Measurements from ENCODE around the gene LMNTD1.

Gene LMNTD1

DNA sequence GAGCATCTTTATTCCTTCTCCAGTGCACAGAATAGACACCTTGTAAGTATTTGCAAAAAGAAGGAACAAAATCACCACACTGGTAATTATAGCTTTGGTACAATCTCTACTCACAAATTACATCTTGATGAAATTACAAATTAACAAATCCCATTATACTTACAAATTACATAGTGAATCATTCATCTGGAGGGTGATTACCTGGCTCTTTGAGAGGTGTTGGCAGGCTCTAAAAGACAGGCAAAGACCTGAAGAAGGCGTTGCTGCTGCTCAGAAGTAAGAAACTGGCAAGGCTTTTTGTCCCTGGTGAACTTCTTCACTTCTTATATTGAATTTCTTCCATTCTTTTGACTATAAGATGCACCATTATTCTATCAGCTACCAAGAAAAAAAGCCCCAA is 21.7 kb upstream of the LMNTD1 start:
- Histone ChIP-seq H3K27ac (ENCODE audit: extremely low read depth, low read depth, low read length) (no peak overlapping the region), H3K4me3 (ENCODE audit: low read depth, low read length) (no peak overlapping the region), H3K36me3 (ENCODE audit: control insufficient read depth in 2 of 2, insufficient read depth in 1 of 2, low read length in 2 of 2) (no peaks in the 10 kb centered on the region), H3K4me1 (ENCODE audit: control insufficient read depth, insufficient read depth, low read length) (no peaks in the 10 kb centered on the region), H3K9me3 (ENCODE audit: control insufficient read depth, insufficient read depth, low read depth, low read length) (no peaks in the 10 kb centered on the region)
- TF ChIP-seq, protein P1, sequence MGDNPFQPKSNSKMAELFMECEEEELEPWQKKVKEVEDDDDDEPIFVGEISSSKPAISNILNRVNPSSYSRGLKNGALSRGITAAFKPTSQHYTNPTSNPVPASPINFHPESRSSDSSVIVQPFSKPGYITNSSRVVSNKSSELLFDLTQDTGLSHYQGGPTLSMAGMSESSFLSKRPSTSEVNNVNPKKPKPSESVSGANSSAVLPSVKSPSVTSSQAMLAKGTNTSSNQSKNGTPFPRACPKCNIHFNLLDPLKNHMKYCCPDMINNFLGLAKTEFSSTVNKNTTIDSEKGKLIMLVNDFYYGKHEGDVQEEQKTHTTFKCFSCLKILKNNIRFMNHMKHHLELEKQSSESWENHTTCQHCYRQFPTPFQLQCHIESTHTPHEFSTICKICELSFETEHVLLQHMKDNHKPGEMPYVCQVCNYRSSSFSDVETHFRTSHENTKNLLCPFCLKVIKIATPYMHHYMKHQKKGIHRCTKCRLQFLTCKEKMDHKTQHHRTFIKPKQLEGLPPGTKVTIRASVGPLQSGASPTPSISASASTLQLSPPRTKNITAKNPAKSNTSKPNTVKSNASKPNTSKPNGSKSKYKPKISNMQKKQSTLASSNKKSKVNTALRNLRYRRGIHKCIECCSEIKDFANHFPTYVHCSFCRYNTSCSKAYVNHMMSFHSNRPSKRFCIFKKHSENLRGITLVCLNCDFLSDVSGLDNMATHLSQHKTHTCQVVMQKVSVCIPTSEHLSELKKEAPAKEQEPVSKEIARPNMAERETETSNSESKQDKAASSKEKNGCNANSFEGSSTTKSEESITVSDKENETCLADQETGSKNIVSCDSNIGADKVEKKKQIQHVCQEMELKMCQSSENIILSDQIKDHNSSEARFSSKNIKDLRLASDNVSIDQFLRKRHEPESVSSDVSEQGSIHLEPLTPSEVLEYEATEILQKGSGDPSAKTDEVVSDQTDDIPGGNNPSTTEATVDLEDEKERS (tag by site-specific recombination; IDR thresholded peaks at IDR 0.05): no peak
- 0 out of 2 replicates have a peak, but pooled peaks have one; percentile 38 for TF ChIP-seq SP7 (tag by site-specific recombination; IDR thresholded peaks at IDR 0.05)
- POLR2A ChIA-PET: interaction anchor here (0.7 kb wide), 1 partner anchor 41 kb away, joined by 4 read pairs; no protein-coding TSS in a partner anchor
- CTCF ChIA-PET: interaction anchor here (1.0 kb wide), 1 partner anchor 138 kb away, joined by 4 read pairs; no protein-coding TSS in a partner anchor

DNA sequence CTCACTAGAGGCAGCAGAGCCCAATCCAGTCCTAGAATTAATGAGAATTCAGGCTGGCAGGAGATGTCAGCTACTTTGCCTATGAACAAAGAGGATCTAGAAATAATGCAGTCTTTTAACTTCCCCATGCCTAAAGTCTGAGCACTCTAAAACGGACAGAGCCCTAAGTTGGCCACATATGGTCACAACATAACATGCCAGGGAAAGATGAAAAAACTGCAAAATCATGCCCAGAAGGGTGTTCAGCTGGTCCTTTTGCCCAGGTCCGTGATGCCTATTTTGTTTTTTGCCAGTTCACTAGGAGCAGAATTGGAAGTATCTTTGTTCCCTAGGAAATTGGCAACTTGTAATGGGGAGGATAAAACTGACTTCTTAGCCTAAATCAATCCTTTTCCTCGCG is 20.3 kb upstream of the LMNTD1 start:
- H3K9me3 ChIP-seq (ENCODE audit: control insufficient read depth, insufficient read depth, low read depth, low read length): no peaks in the 10 kb centered on the region
- no peaks in the 10 kb centered on the region for H3K4me1 ChIP-seq (ENCODE audit: control insufficient read depth, insufficient read depth, low read length)
- ChIA-PET POLR2A (no interaction called here), CTCF (interaction anchor here (0.6 to 1.1 kb wide), 4 partner anchors 16 to 189 kb away, joined by 3 read pairs; no protein-coding TSS in a partner anchor)
- no peaks in the 10 kb centered on the region for H3K36me3 ChIP-seq (ENCODE audit: control insufficient read depth in 2 of 2, insufficient read depth in 1 of 2, low read length in 2 of 2)
- no peak for TF ChIP-seq ZBTB21 (tag by site-specific recombination; IDR thresholded peaks at IDR 0.05)
- TF ChIP-seq ZNF274 (IDR thresholded peaks at IDR 0.05; ENCODE audit: low read length): no peak
- TF ChIP-seq ZNF274 (tag by site-specific recombination; IDR thresholded peaks at IDR 0.05; ENCODE audit: borderline replicate concordance): no peak
- TF ChIP-seq ZNF211 (tag by site-specific recombination; IDR thresholded peaks at IDR 0.05; ENCODE audit: low read depth): no peak
- TF ChIP-seq ZNF560 (tag by site-specific recombination; IDR thresholded peaks at IDR 0.05; ENCODE audit: borderline replicate concordance): no peak
- H3K27ac ChIP-seq (ENCODE audit: extremely low read depth, low read depth, low read length): no peak overlapping the region
- no peak overlapping the region for H3K4me3 ChIP-seq (ENCODE audit: low read depth, low read length)

DNA sequence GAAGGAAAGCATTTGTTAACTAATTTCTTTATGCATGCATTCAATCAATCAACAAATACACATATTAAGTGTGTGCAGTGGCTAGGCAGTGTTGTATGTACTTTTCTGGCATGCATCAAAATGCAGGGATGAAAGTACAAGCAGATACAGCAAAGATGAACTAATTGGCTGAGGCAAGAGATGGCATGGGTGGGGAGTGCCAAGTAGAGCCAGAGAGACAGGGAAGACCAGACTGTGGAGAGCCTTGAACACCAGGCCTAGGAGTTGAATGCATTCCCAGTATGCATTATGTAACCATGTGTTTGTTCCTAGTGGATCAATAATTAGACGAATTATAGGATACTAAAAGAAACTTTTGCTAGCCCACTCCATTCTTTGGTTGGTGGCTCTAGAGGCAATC is 17.3 kb upstream of the LMNTD1 start:
- ChIA-PET CTCF (no interaction called here), POLR2A (no interaction called here)
- H3K4me1 ChIP-seq (ENCODE audit: control insufficient read depth, insufficient read depth, low read length): no peaks in the 10 kb centered on the region
- TF ChIP-seq ZBTB1 (tag by site-specific recombination; IDR thresholded peaks at IDR 0.05): no peak
- no peak overlapping the region for H3K27ac ChIP-seq (ENCODE audit: extremely low read depth, low read depth, low read length)
- H3K9me3 ChIP-seq (ENCODE audit: control insufficient read depth, insufficient read depth, low read depth, low read length): no peaks in the 10 kb centered on the region
- no peaks in the 10 kb centered on the region for H3K36me3 ChIP-seq (ENCODE audit: control insufficient read depth in 2 of 2, insufficient read depth in 1 of 2, low read length in 2 of 2)
- no peak overlapping the region for H3K4me3 ChIP-seq (ENCODE audit: low read depth, low read length)

DNA sequence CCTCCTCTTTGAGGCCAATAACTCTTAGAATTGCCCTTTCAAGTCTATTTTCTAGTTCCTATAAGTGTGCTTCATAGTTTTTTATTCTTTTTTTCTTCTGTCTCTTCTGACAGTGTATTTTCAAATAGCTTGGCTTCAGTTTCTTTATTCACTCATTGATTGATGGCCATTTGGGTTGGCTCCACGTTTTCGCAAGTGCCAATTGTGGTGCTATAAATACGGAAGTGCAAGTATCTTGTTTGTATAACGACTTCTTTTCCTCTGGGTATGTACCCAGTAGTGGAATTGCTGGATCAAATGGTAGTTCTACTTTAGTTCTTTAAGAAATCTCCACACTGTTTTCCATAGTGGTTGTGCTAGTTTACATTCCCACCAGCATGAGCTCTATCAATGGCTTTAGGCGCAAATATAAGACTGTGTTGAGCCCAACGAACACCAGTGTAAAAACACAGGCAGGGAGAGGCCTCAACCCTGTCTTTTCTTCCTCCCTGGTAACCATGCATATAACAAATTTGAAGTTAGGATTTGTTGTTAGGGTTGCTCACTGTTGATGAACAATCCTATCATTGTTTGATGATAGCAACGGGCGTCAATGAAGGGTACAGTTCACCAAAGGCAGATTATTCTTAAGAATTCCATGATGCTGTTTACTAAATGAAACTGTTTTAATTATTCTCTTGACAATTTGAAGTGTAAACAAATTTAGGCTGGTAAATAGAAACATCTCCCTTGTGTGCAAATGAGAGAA is 13.3 kb upstream of the LMNTD1 start:
- Histone ChIP-seq H3K9me3 (ENCODE audit: control insufficient read depth, insufficient read depth, low read depth, low read length) (no peaks in the 10 kb centered on the region), H3K27ac (ENCODE audit: extremely low read depth, low read depth, low read length) (no peak overlapping the region), H3K4me3 (ENCODE audit: low read depth, low read length) (no peak overlapping the region), H3K4me1 (ENCODE audit: control insufficient read depth, insufficient read depth, low read length) (no peaks in the 10 kb centered on the region), H3K36me3 (ENCODE audit: control insufficient read depth in 2 of 2, insufficient read depth in 1 of 2, low read length in 2 of 2) (no peaks in the 10 kb centered on the region)
- CTCF ChIA-PET: interaction anchor here (0.6 to 1.2 kb wide), 2 partner anchors 130 to 160 kb away, joined by 3 read pairs; no protein-coding TSS in a partner anchor
- POLR2A ChIA-PET: no interaction called here
- TF ChIP-seq ZNF830 (tag by site-specific recombination; IDR thresholded peaks at IDR 0.05; ENCODE audit: low read depth) (no peak), OSR2 (tag by site-specific recombination; IDR thresholded peaks at IDR 0.05) (no peak), ZNF121 (tag by site-specific recombination; IDR thresholded peaks at IDR 0.05) (no peak), ZNF169 (tag by site-specific recombination; IDR thresholded peaks at IDR 0.05) (no peak), KLF7 (tag by site-specific recombination; IDR thresholded peaks at IDR 0.05; ENCODE audit: borderline replicate concordance) (no peak), HOXA7 (CRISPR knock-in tag; IDR thresholded peaks at IDR 0.05; ENCODE audit: borderline replicate concordance) (no peak), RBAK (tag by site-specific recombination; IDR thresholded peaks at IDR 0.05) (no peak)
- TF ChIP-seq, protein P1 (tag by site-specific recombination; IDR thresholded peaks at IDR 0.05): no peak
- TF ChIP-seq, protein P2, sequence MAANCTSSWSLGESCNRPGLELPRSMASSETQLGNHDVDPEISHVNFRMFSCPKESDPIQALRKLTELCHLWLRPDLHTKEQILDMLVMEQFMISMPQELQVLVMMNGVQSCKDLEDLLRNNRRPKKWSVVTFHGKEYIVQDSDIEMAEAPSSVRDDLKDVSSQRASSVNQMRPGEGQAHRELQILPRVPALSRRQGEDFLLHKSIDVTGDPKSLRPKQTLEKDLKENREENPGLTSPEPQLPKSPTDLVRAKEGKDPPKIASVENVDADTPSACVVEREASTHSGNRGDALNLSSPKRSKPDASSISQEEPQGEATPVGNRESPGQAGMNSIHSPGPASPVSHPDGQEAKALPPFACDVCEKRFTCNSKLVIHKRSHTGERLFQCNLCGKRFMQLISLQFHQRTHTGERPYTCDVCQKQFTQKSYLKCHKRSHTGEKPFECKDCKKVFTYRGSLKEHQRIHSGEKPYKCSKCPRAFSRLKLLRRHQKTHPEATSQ (tag by site-specific recombination; IDR thresholded peaks at IDR 0.05): no peak
- TF ChIP-seq, protein P3, sequence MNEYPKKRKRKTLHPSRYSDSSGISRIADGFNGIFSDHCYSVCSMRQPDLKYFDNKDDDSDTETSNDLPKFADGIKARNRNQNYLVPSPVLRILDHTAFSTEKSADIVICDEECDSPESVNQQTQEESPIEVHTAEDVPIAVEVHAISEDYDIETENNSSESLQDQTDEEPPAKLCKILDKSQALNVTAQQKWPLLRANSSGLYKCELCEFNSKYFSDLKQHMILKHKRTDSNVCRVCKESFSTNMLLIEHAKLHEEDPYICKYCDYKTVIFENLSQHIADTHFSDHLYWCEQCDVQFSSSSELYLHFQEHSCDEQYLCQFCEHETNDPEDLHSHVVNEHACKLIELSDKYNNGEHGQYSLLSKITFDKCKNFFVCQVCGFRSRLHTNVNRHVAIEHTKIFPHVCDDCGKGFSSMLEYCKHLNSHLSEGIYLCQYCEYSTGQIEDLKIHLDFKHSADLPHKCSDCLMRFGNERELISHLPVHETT (tag by site-specific recombination; IDR thresholded peaks at IDR 0.05): no peak
- TF ChIP-seq, protein P4, sequence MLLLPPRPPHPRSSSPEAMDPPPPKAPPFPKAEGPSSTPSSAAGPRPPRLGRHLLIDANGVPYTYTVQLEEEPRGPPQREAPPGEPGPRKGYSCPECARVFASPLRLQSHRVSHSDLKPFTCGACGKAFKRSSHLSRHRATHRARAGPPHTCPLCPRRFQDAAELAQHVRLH (tag by site-specific recombination; IDR thresholded peaks at IDR 0.05): no peak
